Activated CD4-positive, alpha-beta T cell treated with anti-CD3 and anti-CD28 coated beads for 48 hours (primary cell): Measurements from ENCODE around the gene CACNA1C.
"Not testable (repeated sequence)": the region's sequence is repeated elsewhere in the genome, so short reads cannot be mapped to it uniquely, and the experiment has no call there.

ENCODE experiments used
- DNase-seq: peaks from one replicate; pipeline ENCODE4 v3.0.0-alpha.2; 2020

CACNA1C gene

GRCh38 chr12:2076728-2077127 lies 23.9 kb downstream of the CACNA1C start:
- no peak for DNase-seq

- DNase-seq: no peak
Measured at GRCh38 chr12:2080604-2081003, 27.8 kb downstream of the CACNA1C start.

- no peak for DNase-seq
Measured at GRCh38 chr12:2082321-2082720, 29.5 kb downstream of the CACNA1C start.

GRCh38 chr12:2083008-2083407 lies 30.2 kb downstream of the CACNA1C start:
- DNase-seq: no peak

- no peak for DNase-seq
Measured at GRCh38 chr12:2083561-2083960, 30.8 kb downstream of the CACNA1C start.

- DNase-seq: no peak
Measured at GRCh38 chr12:2084553-2085296, 31.9 kb downstream of the CACNA1C start.

- DNase-seq: no peak
Measured at GRCh38 chr12:2092354-2092753, 39.6 kb downstream of the CACNA1C start.

GRCh38 chr12:2092890-2093289 lies 40.1 kb downstream of the CACNA1C start:
- DNase-seq: no peak

- DNase-seq: no peak
Measured at GRCh38 chr12:2094597-2094996, 41.8 kb downstream of the CACNA1C start.

GRCh38 chr12:2095878-2096277 lies 43.1 kb downstream of the CACNA1C start:
- no peak for DNase-seq

- DNase-seq: no peak
Measured at GRCh38 chr12:2097617-2098016, 44.8 kb downstream of the CACNA1C start.

- DNase-seq: no peak
Measured at GRCh38 chr12:2098852-2099251, 46.1 kb downstream of the CACNA1C start.

GRCh38 chr12:2099595-2099994 lies 46.8 kb downstream of the CACNA1C start:
- no peak for DNase-seq

GRCh38 chr12:2101359-2101758 lies 48.6 kb downstream of the CACNA1C start:
- no peak for DNase-seq

GRCh38 chr12:2101771-2102170 lies 49.0 kb downstream of the CACNA1C start:
- DNase-seq: no peak

GRCh38 chr12:2102736-2103135 lies 49.9 kb downstream of the CACNA1C start:
- DNase-seq: not testable (repeated sequence)

- DNase-seq: not testable (repeated sequence)
Measured at GRCh38 chr12:2105387-2105786, 52.6 kb downstream of the CACNA1C start.

GRCh38 chr12:2108166-2108565 lies 55.4 kb downstream of the CACNA1C start:
- DNase-seq: no peak

- no peak for DNase-seq
Measured at GRCh38 chr12:2108975-2109671, 56.3 kb downstream of the CACNA1C start.

GRCh38 chr12:2110127-2110526 lies 57.3 kb downstream of the CACNA1C start:
- DNase-seq: no peak

- no peak for DNase-seq
Measured at GRCh38 chr12:2110849-2111566, 58.2 kb downstream of the CACNA1C start.

- DNase-seq: no peak
Measured at GRCh38 chr12:2111826-2112225, 59.0 kb downstream of the CACNA1C start.

- DNase-seq: no peak
Measured at GRCh38 chr12:2112401-2112800, 59.6 kb downstream of the CACNA1C start.
